Neuronal stem cell (in vitro differentiated cells): ENCODE results near the gene CNTLN.
"Not testable (repeated sequence)": the region's sequence is repeated elsewhere in the genome, so short reads cannot be mapped to it uniquely, and the experiment has no call there.

ENCODE experiments used
- DNase-seq: peaks from one replicate; pipeline ENCODE4 v3.0.0-alpha.2; 2013; ENCODE audit warnings: low spot score
- H2AFZ ChIP-seq: one replicate; pipeline ENCODE4 v1.6.1; 2013; ENCODE audit warnings: mild to moderate bottlenecking, low read length, inconsistent platforms
- H2AK5ac ChIP-seq: 2 replicates; pipeline ENCODE4 v1.6.1; 2013; ENCODE audit warnings: low read depth, mild to moderate bottlenecking, inconsistent platforms, low read length, moderate library complexity, mixed read lengths
- H2BK120ac ChIP-seq: 2 replicates; pipeline ENCODE4 v1.6.1; 2013; ENCODE audit warnings: low read depth, mild to moderate bottlenecking, inconsistent platforms, low read length, moderate library complexity, mixed read lengths
- H2BK12ac ChIP-seq: one replicate; pipeline ENCODE4 v1.6.1; 2013; ENCODE audit warnings: low read length, inconsistent platforms
- H2BK15ac ChIP-seq: 2 replicates; pipeline ENCODE4 v1.6.1; 2013; ENCODE audit warnings: mild to moderate bottlenecking, low read length, inconsistent platforms, mixed read lengths
- H2BK5ac ChIP-seq: one replicate; pipeline ENCODE4 v1.6.1; 2013; ENCODE audit warnings: inconsistent platforms, mild to moderate bottlenecking, low read length, moderate library complexity
- H3K14ac ChIP-seq: one replicate; pipeline ENCODE4 v1.6.1; 2013; ENCODE audit warnings: low read length, inconsistent platforms
- H3K18ac ChIP-seq: 2 replicates; pipeline ENCODE4 v1.6.1; 2013; ENCODE audit warnings: low read length, inconsistent platforms
- H3K23ac ChIP-seq: 2 replicates; pipeline ENCODE4 v1.6.1; 2013; ENCODE audit warnings: low read depth, mild to moderate bottlenecking, mixed read lengths, low read length, inconsistent platforms; ENCODE audit not compliant: poor library complexity
- H3K27ac ChIP-seq: replicated peaks from 3 replicates; pipeline ENCODE4 v1.5.1; 2013; ENCODE audit warnings: low read length, inconsistent platforms
- H3K27me3 ChIP-seq, 3 experiments: 2 replicates each; pipeline ENCODE4 v1.6.1; 2013; ENCODE audit warnings: low read length in 3 of 3, mild to moderate bottlenecking in 2 of 3, inconsistent platforms in 1 of 3, low read depth in 1 of 3, mixed read lengths in 1 of 3, moderate library complexity in 1 of 3; ENCODE audit not compliant: control insufficient read depth in 3 of 3, insufficient read depth in 3 of 3
- H3K36me3 ChIP-seq, 2 donors: replicated peaks in 1 of 2; 2 replicates each; pipeline ENCODE4 v1.6.1; 2013; ENCODE audit warnings: low read length in 2 of 2; ENCODE audit not compliant: control insufficient read depth in 2 of 2, insufficient read depth in 2 of 2
- H3K4ac ChIP-seq: 2 replicates; pipeline ENCODE4 v1.6.1; 2013; ENCODE audit warnings: inconsistent platforms, mild to moderate bottlenecking, low read length, moderate library complexity
- H3K4me1 ChIP-seq, 2 donors: 1 replicate in 1 of 2; 2 replicates in 1 of 2; pipeline ENCODE4 v1.6.1; 2013; ENCODE audit warnings: low read length in 2 of 2, low read depth in 1 of 2; ENCODE audit not compliant: control insufficient read depth in 2 of 2, insufficient read depth in 1 of 2
- H3K4me2 ChIP-seq: one replicate; pipeline ENCODE4 v1.6.1; 2013; ENCODE audit warnings: mild to moderate bottlenecking, low read length, inconsistent platforms; ENCODE audit not compliant: insufficient read depth, poor library complexity, severe bottlenecking
- H3K4me3 ChIP-seq, 2 donors: 2 replicates each; pipeline ENCODE4 v1.5.1; 2013; ENCODE audit warnings: low read length in 2 of 2, mild to moderate bottlenecking in 2 of 2, inconsistent platforms in 1 of 2, moderate library complexity in 1 of 2
- H3K79me1 ChIP-seq: one replicate; pipeline ENCODE4 v1.6.1; 2013; ENCODE audit warnings: low read depth, mild to moderate bottlenecking, inconsistent platforms, low read length, moderate library complexity
- H3K9ac ChIP-seq: one replicate; pipeline ENCODE4 v1.6.1; 2013; ENCODE audit warnings: mild to moderate bottlenecking, low read depth, low read length, inconsistent platforms; ENCODE audit not compliant: poor library complexity
- H3K9me3 ChIP-seq, 2 donors: replicated peaks in 1 of 2; 2 replicates each; pipeline versions ENCODE3 to v1.6.1; 2013; ENCODE audit warnings: low read length in 2 of 2, mild to moderate bottlenecking in 2 of 2, inconsistent platforms in 1 of 2, low read depth in 1 of 2, mixed read lengths in 1 of 2, moderate library complexity in 1 of 2; ENCODE audit not compliant: control insufficient read depth in 2 of 2, insufficient read depth in 1 of 2
- H4K8ac ChIP-seq: one replicate; pipeline ENCODE4 v1.6.1; 2013; ENCODE audit warnings: low read depth, mild to moderate bottlenecking, inconsistent platforms, low read length, moderate library complexity
- H4K91ac ChIP-seq: one replicate; pipeline ENCODE4 v1.6.1; 2013; ENCODE audit warnings: low read length, low read depth, mild to moderate bottlenecking, inconsistent platforms; ENCODE audit not compliant: poor library complexity
- WGBS, 2 donors: extraction: QIAGEN DNeasy Blood & Tissue Kit; methylation state at CpG; one replicate each; pipeline ENCODE4 v1.1.7; 2013; ENCODE audit warnings: missing lambda C conversion rate in 2 of 2, mixed read lengths in 1 of 2; ENCODE audit not compliant: insufficient read length in 2 of 2, insufficient replicate concordance in 1 of 2; ENCODE audit errors: extremely low coverage in 2 of 2; 5-methylcytosine and 5-hydroxymethylcytosine counted together

The CNTLN gene

DNA sequence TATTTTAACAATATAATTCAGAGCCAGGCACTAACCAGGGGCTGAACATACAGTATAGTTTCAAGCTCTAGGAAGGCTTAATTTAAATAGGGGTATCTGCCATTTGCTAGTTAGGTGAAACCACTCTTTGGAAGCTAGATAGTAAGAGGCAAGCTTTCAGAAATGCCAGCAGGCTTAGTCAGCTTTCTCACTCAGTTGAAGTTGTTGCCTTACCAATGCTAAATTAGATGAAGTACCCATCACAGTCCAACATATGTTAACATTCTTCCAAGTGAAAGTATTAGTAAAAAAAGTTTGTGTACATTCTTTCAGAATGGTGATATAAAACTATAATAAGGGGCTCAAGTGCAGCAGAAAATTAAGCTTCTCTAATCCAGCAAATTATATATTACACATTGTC, 215.0 kb downstream of the CNTLN start:
- no peaks in the 10 kb centered on the region for H3K79me1 ChIP-seq
- no peak overlapping the region for H2BK12ac ChIP-seq
- no peak overlapping the region for H2AFZ ChIP-seq
- no peak overlapping the region for H2AK5ac ChIP-seq
- no peak overlapping the region for H3K9ac ChIP-seq
- no peaks in the 10 kb centered on the region for H3K4me1 ChIP-seq
- no peaks in the 10 kb centered on the region for H3K9me3 ChIP-seq
- no peak overlapping the region for H3K23ac ChIP-seq
- H3K36me3 ChIP-seq: peaks cover 0 to 7% of the 10 kb centered on the region in 2 donors
- no peak overlapping the region for H2BK15ac ChIP-seq
- H3K4me3 ChIP-seq: no peak overlapping the region
- no peak overlapping the region for H2BK5ac ChIP-seq
- H3K4ac ChIP-seq: no peak overlapping the region
- no peak overlapping the region for H3K18ac ChIP-seq
- H3K14ac ChIP-seq: no peak overlapping the region
- no peaks in the 10 kb centered on the region for H3K27me3 ChIP-seq
- no peak overlapping the region for H4K8ac ChIP-seq
- no peak overlapping the region for H3K4me2 ChIP-seq
- H2BK120ac ChIP-seq: no peak overlapping the region
- no peak for DNase-seq
- H3K27ac ChIP-seq: no peak overlapping the region
- no peak overlapping the region for H4K91ac ChIP-seq

DNA sequence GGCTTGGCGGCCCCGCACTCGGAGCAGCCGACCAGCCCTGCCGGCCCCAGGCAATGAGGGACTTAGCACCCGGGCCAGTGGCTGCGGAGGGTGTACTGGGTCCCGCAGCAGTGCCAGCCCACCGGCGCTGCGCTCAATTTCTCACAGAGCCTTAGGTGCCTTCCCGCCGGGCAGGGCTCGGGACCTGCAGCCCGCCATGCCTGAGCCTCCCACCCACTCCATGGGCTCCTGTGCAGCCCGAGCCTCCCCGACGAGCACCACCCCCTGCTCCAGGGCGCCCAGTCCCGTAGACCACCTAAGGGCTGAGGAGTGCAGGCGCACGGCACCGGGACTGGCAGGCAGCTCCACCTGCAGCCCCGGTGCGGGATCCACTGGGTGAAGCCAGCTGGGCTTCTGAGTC, 219.2 kb downstream of the CNTLN start:
- not testable (repeated sequence) for H3K4me3 ChIP-seq, H2AK5ac ChIP-seq, H3K36me3 ChIP-seq, H4K91ac ChIP-seq, H2BK5ac ChIP-seq, H3K4me2 ChIP-seq, H3K9ac ChIP-seq, H3K9me3 ChIP-seq, H3K4ac ChIP-seq, H4K8ac ChIP-seq, H2BK120ac ChIP-seq, H3K27ac ChIP-seq, H3K79me1 ChIP-seq, H3K27me3 ChIP-seq, DNase-seq, H2BK12ac ChIP-seq, H2BK15ac ChIP-seq, H3K14ac ChIP-seq, H3K23ac ChIP-seq, H2AFZ ChIP-seq, H3K18ac ChIP-seq, H3K4me1 ChIP-seq
- no CpG with 5 or more reads among the region's 25 CpGs for WGBS, 2 donors

DNA sequence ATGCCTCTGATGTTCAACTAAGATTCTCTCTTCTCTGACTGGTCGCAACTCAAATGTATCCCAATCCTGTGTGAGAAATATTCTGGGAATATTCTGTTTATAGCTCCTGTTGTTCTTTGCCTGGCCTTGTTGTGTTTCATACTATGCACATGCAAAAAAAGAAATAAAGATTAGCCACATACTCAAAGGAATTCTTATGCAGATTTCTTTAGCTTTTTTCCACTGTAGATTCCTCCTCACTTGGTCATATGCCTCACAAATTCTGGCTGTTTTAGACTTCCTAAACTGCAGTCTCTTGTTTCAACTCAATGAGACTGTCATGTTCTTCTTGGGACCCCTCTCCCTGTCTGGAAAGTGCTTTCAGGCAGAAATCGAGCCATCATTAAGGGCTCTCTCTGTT, 226.5 kb downstream of the CNTLN start:
- no peak overlapping the region for H2BK120ac ChIP-seq
- no peak overlapping the region for H3K14ac ChIP-seq
- no peak overlapping the region for H2AFZ ChIP-seq
- no peak overlapping the region for H3K23ac ChIP-seq
- H3K18ac ChIP-seq: no peak overlapping the region
- no peak overlapping the region for H3K9ac ChIP-seq
- H2AK5ac ChIP-seq: no peak overlapping the region
- no peak overlapping the region for H2BK12ac ChIP-seq
- H3K4me1 ChIP-seq: no peaks in the 10 kb centered on the region
- H3K79me1 ChIP-seq: no peaks in the 10 kb centered on the region
- H3K27ac ChIP-seq: no peak overlapping the region
- no peak overlapping the region for H2BK15ac ChIP-seq
- no peak overlapping the region for H3K4ac ChIP-seq
- H3K4me3 ChIP-seq: no peak overlapping the region
- no peak for DNase-seq
- no peaks in the 10 kb centered on the region for H3K9me3 ChIP-seq
- H4K91ac ChIP-seq: no peak overlapping the region
- H3K4me2 ChIP-seq: no peak overlapping the region
- no CpG with 5 or more reads among the region's 2 CpGs for WGBS, 2 donors
- no peak overlapping the region for H4K8ac ChIP-seq
- no peak overlapping the region for H2BK5ac ChIP-seq
- no peaks in the 10 kb centered on the region for H3K36me3 ChIP-seq
- H3K27me3 ChIP-seq: no peaks in the 10 kb centered on the region

DNA sequence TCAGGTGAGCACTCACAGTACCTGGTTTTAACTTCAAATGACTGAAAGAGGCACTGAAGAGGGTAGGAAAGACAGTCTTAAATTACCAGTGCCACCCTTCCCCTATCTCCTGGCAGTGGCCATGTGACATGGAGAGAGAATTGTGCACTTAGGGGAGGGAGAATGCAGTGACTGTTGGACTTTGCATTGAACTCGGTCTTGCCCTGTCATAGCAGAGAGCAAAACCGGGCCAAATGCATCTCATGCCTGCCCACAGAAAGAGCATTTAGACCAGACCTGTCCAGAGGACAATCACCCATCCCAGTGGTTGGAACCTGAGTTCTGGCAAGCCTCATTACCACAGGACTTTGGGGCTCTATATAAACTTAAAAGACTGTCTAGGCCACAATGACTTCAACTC, 232.2 kb downstream of the CNTLN start:
- Histone ChIP-seq H3K36me3 (peaks cover 0 to 13% of the 10 kb centered on the region in 2 donors), H3K9me3 (no peaks in the 10 kb centered on the region), H2BK15ac (no peak overlapping the region), H2AK5ac (no peak overlapping the region), H3K79me1 (no peaks in the 10 kb centered on the region), H4K8ac (no peak overlapping the region), H2BK5ac (no peak overlapping the region), H3K4me3 (no peak overlapping the region), H3K23ac (no peak overlapping the region), H3K4ac (no peak overlapping the region), H3K4me2 (no peak overlapping the region), H3K4me1 (no peaks in the 10 kb centered on the region), H3K27ac (no peak overlapping the region), H3K27me3 (no peaks in the 10 kb centered on the region), H3K18ac (no peak overlapping the region), H2AFZ (no peak overlapping the region), H3K9ac (no peak overlapping the region), H4K91ac (no peak overlapping the region), H2BK12ac (no peak overlapping the region), H2BK120ac (no peak overlapping the region), H3K14ac (no peak overlapping the region)
- DNase-seq: no peak
- no CpG with 5 or more reads among the region's 2 CpGs for WGBS, 2 donors
